BJ (cell line): ENCODE data around the gene KIF25. TPM values are rescaled to one million over a fixed set of nuclear protein-coding genes. Genes with fewer than 3 reads are reported as not detected.

Experiments used
- CTCF ChIA-PET: fragments of 350-600 bp; formaldehyde crosslinking; extraction: SDS; loops from one replicate; lab custom pipeline; 2021; ENCODE audit warnings: antibody characterized with exemption, inconsistent platforms; lab: Yijun Ruan, JAX
- POLR2A ChIA-PET: fragments of 300-600 bp; sonication (Branson Sonifier 250); formaldehyde crosslinking; extraction: SDS; loops from one replicate; lab custom pipeline; 2021; ENCODE audit warnings: antibody characterized with exemption; lab: Charles Lee
- DNase-seq: peaks from one replicate; pipeline ENCODE4 v3.0.0-alpha.2; 2011; ENCODE audit warnings: low read depth
- H3K27me3 ChIP-seq: 2 replicates; pipeline ENCODE4 v1.6.0; 2011; ENCODE audit warnings: low read length; ENCODE audit not compliant: control insufficient read depth, insufficient read depth
- H3K36me3 ChIP-seq: 2 replicates; pipeline ENCODE4 v1.5.1; 2011; ENCODE audit warnings: low read length; ENCODE audit not compliant: control insufficient read depth, insufficient read depth
- H3K4me3 ChIP-seq: 2 replicates; pipeline ENCODE4 v1.5.1; 2011; ENCODE audit warnings: low read depth, mild to moderate bottlenecking, control low read depth, low read length
- CTCF ChIP-seq: IDR thresholded peaks from 2 replicates; pipeline ENCODE4 v1.5.1; 2011; ENCODE audit warnings: low read depth, mild to moderate bottlenecking, control low read depth, inconsistent platforms, low read length, moderate library complexity; ENCODE audit not compliant: insufficient read depth
- polyA plus RNA-seq: library from polyadenylated mRNA; depleted of rRNA; stranded (reverse); fragments of >200 nt; gene quantifications from 2 replicates; pipeline ENCODE4 v1.2.3, GENCODE V29; 2011

Gene KIF25
- polyA plus RNA-seq, 1 experiment: not detected

- Histone ChIP-seq H3K27me3 (peaks cover 15% of the 10 kb centered on the region), H3K36me3 (no peaks in the 10 kb centered on the region), H3K4me3 (no peak overlapping the region)
- DNase-seq: no peak
- ChIA-PET POLR2A (no interaction called here), CTCF (interaction anchor here (0.9 kb wide), 1 partner anchor 11 kb away, joined by 4 read pairs; no protein-coding TSS in a partner anchor)
- TF ChIP-seq CTCF: no peak
Observed at GRCh38 chr6:168002804-168003203, 5.3 kb downstream of the KIF25 start.

GRCh38 chr6:168004023-168004422 lies 6.6 kb downstream of the KIF25 start:
- Histone ChIP-seq H3K27me3 (peaks cover 14% of the 10 kb centered on the region), H3K36me3 (no peaks in the 10 kb centered on the region), H3K4me3 (no peak overlapping the region)
- ChIA-PET POLR2A (no interaction called here), CTCF (no interaction called here)
- no peak for DNase-seq
- TF ChIP-seq CTCF: no peak

- ChIA-PET POLR2A (no interaction called here), CTCF (no interaction called here)
- Histone ChIP-seq H3K4me3 (no peak overlapping the region), H3K27me3 (peaks cover 14% of the 10 kb centered on the region), H3K36me3 (no peaks in the 10 kb centered on the region)
- TF ChIP-seq CTCF: no peak
- no peak for DNase-seq
Observed at GRCh38 chr6:168004945-168005344, 7.5 kb downstream of the KIF25 start.

GRCh38 chr6:168005796-168006195 lies 8.3 kb downstream of the KIF25 start:
- Histone ChIP-seq H3K27me3 (peaks cover 14% of the 10 kb centered on the region), H3K4me3 (no peak overlapping the region), H3K36me3 (no peaks in the 10 kb centered on the region)
- no peak for TF ChIP-seq CTCF
- ChIA-PET CTCF (no interaction called here), POLR2A (no interaction called here)
- no peak for DNase-seq

- Histone ChIP-seq H3K27me3 (peaks cover 13% of the 10 kb centered on the region), H3K4me3 (no peak overlapping the region), H3K36me3 (no peaks in the 10 kb centered on the region)
- CTCF ChIA-PET: interaction anchor here (0.9 kb wide), 1 partner anchor 13 kb away, joined by 4 read pairs; no protein-coding TSS in a partner anchor
- POLR2A ChIA-PET: no interaction called here
- TF ChIP-seq CTCF: no peak
- DNase-seq: peak; percentile 93
Observed at GRCh38 chr6:168007592-168008338, 10.3 kb downstream of the KIF25 start.
